GM04503 (cell line): ENCODE measurements around the gene SERP1.
"Not testable (repeated sequence)": the region's sequence is repeated elsewhere in the genome, so short reads cannot be mapped to it uniquely, and the experiment has no call there.

Experiments
- DNase-seq: peaks from one replicate; pipeline ENCODE4 v3.0.0-alpha.2; 2012; ENCODE audit warnings: low read depth

The SERP1 gene

DNA sequence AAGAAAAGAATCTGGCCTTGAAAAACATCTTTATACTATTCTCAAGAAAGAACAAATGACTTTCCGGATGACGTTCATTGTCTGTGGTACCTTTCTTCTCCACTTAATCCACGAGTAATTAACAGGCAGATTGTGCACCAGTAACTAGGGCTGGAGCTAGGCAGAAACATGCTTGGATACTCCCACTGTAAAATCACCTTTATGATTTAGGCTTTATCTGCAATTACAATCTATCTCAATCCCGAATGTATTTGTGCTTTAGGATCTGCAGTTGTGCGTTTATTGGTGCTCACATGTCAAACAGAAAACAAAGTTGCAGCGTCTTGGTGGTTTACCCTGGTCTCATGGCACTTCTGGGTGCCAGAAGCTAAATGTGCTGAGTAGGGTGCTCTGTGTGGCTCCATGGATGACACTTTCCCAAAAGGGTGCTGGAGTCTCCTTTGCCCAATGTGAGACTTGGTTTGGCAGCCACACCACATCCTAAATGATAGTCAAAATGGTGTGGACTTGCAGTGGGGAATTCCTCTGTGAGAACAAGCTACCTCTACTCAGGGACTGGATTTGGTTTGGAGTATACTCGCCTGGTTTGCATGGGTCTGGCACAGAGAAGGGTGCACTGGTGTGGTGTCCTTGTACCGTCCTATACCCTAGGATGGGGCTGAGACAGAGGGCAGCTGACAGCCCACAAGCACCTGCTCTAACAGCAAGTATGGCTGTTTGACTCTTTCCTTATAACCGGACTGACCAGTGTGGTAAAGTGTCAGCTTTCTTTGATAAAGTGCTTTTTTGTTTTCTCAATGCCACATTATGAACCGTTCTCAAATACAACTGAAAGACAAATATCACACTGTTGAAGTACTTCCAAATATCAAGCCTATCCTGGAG lies 7.7 kb downstream of the SERP1 start:
- DNase-seq, result no peak

DNA sequence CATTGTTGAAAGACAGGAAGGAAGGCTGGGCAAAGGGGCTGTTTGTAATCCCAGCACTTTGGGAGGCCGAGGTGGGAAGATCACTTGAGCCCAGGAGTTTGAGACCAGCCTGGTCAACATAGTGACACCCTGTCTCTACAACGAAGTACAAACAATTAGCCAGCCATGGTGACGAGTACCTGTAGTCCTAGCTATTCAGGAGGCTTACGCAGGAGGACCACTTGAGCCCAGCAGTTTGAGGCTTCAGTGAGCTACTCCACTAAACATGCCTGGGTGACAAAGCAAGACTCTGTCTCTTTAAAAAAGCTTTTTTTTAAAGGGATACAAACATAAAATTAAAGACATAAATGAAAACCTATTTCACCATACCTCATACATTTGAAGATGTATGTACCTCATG lies 11.1 kb downstream of the SERP1 start:
- no peak for DNase-seq

DNA sequence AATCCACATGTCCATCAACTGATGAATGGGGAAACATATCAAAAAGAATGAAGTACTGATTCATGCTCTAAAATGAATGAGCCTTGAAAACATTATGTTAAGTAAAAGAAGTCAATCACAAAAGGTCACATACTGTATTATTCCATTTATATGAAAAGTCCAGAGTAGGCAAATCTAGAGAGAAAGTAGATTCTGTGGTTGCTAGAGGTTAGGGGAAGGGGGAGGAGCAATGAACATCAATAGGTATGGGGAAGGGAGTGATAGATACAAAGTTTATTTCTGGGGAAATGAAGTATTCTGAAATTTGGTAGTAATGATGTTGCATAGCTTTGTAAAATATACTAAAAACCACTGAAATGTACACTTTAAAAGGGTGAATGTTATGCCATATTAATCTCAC lies 14.5 kb downstream of the SERP1 start:
- no peak for DNase-seq

DNA sequence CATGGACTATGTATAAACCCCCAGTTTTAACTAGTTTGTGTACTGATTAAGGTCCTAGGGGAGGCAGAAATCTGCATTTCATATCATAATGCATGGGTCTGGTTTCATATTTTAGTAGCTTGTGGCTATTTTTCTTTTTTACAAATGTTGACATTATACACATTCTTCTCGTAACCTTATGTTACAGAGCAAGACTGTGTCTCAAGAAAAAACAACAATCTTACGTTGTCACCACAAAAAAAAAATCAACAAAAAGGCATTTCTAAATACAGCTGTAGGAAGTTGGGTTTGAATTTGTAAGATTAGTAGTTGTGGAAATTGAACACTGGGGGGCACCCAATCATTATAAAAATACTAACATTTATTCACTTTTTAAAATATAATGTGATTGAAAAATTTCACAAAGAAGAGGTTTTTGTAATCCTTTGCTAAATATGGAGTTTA lies 17.9 kb downstream of the SERP1 start:
- no peak for DNase-seq

DNA sequence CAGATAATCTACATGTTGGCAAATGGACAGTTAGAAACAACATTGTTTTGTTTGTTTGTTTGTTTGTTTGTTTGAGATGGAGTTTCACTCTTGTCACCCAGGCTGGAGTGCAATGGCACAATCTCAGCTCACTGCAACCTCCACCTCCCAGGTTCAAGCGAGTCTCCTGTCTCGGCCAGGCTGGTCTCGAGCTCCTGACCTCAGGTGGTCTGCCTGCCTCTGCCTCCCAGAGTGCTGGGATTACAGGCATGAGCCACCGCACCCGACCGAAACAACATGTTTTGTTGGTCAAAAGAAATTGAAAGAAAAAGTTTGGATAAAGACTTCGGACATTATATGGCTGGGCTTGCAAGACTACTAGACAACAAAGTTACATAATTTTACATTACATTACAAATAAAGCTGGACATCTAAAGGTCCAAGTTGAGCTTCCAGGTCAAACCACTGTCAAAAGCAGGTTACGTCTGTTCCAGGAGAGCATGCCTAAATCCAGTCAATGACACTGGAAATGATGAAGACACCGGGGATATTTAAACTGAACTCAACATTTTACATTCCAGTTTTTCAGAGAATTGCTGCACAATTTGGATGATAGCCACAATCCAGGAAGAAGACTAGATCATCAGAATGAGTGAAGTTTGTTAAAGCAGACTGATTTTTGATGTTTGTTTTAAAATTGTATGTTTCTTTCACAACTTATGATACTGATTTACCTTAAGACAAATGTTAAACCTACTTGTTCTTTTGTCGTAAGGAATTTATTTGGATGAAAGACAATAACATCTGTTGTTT lies 18.6 kb downstream of the SERP1 start:
- no peak for DNase-seq

DNA sequence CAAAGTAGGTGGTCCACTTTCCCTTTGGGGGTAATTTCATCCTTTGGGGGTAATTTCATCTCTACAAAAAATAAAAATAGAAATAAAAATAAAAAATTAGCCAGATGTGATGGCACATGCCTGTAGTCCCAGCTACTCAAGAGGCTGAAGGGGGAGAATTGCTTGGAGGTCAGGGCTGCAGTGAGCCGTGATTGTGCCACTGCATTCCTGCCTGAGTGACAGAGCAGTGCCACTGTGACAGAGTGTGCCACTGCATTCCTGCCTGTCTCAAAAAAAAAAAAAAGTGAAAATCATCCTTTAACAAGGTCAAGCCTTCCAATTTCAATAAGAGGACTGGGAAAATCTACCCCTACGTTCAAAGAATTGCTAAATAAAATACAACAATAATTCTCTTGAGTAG lies 22.8 kb downstream of the SERP1 start:
- no peak for DNase-seq

DNA sequence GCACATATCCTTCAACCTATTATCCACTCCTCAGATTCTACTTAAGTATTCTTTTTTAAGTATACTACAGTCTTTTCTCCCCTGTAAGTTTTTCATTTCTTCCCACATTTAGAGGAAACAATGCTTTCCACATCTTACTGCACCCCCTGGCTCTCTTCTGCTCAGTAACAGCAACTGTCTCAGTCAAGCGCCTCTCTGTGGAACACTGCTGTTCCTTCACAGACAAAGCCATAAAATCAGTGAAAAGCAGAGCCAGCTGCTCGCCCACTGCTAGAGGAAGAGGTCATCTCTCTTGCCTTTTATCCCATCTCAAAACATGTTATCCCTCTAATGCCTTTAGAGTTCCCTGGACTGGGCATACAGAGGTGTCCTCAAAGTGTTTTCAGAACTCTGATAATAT lies 24.8 kb downstream of the SERP1 start:
- DNase-seq, result no peak

DNA sequence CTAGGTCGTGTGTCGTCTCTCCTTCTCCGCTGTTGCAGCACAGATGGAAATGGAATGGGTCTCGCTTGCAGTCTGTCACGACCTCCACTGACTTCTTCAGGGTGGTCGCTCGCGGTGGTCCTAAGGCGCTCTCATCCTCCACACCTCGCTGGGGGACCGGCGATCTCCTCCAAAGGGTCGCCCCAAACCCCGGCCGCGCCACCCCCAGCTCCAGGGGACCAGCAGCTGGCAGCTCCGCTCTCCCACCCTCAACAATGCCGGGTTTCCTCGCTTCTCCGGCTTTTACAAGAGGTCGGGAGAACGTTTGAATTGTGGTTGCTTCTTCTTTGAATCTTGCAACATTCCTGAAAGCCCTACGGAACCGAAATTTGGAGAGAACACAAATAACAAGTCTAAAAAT lies 25.9 kb downstream of the SERP1 start:
- DNase-seq, result no peak

DNA sequence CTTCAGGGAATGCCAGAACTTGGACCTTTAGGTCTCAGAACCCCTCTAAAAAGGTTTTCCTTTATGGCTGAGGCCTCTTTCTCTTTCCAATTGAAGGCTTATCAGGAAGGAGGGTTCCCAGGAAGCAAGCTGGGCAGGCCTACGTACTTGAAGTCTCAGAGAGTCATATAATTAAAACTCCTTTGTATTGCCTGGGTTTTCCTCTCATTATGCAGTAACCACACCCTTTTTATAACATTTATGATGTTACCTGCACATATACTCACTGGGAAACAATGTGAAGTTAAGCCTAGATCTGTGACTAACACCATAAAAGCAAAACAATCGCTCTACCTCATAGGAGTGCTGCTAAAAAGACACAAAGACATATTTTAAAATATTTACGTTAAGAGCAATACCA lies 27.3 kb downstream of the SERP1 start:
- DNase-seq, result no peak

DNA sequence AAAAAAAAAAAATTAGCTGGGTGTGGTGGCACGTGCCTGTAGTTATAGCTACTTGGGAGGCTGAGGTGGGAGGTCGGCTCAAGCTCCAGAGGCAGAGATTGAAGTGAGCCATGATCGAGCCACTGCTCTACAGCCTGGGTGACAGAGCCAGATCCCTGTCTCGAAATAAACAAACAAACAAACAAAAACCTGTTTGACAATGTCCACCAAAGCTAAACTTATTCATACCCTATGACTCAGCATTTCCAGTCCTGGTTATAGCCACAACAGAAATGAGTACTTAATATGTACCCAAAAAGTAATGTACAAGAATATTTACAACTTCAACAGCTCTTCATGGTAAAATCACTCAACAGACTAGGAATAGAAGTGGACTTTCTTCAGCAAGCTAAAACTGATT lies 31.1 kb downstream of the SERP1 start:
- DNase-seq, result no peak

DNA sequence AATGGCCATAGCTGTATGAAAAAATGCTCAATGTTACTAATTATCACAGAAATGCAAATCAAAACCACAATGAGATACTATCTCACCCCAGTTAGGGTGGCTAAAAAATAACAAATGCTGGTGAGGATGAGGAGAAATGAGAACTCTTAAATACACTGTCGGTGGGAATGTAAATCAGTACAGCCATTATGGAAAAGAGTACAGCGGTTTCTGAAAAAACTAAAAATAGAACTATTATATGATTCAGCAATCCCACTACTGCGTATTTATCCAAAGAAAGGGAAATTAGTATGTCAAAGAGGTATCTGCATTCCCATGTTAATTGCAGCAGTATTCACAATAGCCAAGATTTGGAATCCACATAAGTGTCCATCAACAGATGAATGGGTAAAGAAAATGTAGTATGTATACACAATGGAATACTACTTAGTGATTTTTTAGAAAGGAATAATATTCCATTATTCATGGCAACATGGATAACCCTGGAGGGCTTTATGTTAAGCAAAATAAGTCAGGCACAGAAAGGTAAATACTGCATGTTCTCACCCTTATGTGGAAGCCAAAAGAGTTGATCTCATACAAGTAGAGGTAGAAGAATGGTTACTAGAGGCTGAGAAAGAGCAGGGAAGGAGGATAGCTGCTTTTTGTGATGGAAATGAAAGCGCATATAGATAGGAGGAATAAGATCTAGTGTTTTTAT lies 35.0 kb downstream of the SERP1 start:
- no peak for DNase-seq

DNA sequence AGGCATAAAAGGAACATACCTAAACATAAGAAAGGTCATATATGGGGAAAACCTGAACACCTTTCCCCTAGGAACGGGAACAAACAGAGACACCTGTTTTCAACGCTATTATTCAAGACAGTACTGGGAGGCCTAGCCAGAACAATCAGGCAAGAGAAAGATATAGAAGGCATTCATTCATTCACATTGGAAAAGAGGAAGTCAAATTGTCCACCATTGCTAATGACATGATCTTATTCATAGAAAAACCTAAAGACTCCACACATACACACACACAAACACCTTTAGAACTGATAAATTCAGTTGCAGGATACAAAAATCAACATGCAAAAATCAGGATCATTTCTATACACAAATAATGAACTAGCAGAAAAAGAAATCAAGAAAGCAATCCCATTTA lies 36.5 kb downstream of the SERP1 start:
- no peak for DNase-seq

DNA sequence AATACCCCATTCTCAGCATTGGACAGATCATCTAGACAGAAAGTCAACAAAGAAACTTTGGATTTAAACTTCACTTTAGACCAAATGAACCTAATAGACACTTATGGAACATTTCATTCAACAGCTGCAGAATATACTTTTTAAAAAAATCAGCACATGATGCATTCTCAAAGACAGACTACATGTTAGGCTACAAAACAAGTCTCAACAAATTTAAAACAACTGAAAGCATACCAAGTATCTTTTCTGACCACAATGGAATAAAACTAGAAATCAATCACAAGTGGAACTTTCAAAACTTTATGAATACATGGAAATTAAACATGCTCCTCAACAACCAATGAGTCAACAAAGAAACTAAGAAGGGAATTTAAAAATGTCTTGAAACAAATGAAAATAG lies 37.9 kb downstream of the SERP1 start:
- no peak for DNase-seq

DNA sequence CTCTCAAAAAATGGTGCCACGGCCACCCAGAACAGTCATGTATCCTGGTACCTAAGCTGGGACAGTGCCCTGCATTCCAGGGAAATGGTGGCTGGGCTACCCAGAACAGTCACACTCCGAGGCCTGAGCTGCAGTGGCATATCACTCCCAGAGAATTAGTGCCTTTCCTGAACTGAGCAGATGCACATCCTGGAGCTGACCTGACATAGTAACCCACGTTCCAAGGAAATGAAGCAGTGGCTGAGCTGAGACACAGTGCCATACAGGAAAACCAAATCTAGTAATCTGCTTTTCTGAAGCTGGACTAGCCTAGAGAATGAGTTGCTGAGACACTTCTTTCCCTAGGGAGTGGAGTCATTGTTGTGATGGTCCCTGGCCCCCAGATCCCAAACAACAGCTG lies 41.8 kb downstream of the SERP1 start:
- no peak for DNase-seq

DNA sequence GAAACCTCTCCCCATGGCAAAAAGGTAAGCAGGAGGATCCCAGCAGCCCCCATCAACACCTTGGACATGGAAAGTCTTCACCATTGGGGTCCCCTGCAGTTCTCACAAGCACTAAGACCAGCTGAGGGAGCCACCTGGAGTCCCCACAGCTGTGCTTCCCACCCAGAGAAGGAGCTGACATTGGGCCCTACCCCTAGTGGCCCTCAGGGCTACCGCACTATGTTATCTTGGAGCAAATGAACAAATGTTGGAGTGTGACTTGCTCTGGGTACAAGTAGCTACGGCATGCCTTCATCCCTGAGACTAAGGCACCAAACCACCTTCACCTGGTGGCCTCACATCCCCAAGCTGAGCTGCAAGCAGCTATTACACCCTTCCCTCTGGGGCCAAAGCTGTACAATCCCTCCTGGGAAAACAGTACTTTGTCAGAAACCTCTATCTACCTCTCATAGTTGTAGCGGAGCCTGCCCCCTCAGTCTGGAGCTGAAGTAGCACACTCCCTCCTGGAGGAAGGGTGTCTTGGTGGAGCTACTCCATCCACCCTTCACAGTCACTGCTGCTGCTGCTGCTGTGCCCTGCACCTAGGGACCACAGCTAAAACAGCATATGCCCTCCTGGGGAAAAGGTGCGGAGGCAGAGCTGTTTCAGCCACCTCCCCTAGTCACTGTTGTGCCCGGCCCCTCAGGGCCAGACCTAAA lies 42.7 kb downstream of the SERP1 start:
- no peak for DNase-seq

DNA sequence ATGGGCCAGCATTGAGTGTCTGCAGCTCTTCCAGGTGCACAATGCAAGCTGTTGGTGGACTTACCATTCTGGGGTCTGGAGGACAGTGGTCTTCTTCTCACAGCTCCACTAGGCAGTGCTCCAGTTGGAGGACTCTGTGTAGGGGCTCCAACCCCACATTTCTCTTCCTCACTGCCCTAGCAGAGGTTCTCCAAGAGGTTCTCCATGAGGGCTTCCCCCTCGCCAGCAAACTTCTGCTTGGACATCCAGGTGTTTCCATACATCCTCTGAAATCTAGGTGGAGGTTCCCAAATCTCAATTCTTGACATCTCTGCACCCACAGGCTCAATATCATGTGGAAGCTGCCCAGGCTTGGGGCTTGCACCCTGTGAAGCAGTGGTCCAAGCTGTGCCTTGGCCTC lies 45.3 kb downstream of the SERP1 start:
- not testable (repeated sequence) for DNase-seq

DNA sequence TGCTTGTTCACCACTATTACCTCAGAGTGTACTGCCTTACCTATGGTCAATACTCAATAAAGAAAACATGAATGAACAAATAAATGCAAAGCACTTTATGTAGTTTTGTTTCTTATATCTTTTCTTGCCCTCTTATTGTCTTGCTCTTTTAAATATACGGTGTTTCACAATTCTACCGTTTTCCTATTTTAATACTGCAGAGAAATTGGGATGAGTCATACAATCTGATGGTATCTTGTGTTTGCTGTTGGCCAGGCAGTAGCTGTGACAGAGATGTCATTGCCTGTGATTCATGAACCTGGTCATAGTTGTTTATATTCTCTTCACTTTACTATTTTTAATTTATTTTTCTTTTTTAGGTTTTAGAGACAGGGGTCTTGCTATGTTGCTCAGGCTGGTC lies 48.3 kb downstream of the SERP1 start:
- peak; percentile 6 for DNase-seq

DNA sequence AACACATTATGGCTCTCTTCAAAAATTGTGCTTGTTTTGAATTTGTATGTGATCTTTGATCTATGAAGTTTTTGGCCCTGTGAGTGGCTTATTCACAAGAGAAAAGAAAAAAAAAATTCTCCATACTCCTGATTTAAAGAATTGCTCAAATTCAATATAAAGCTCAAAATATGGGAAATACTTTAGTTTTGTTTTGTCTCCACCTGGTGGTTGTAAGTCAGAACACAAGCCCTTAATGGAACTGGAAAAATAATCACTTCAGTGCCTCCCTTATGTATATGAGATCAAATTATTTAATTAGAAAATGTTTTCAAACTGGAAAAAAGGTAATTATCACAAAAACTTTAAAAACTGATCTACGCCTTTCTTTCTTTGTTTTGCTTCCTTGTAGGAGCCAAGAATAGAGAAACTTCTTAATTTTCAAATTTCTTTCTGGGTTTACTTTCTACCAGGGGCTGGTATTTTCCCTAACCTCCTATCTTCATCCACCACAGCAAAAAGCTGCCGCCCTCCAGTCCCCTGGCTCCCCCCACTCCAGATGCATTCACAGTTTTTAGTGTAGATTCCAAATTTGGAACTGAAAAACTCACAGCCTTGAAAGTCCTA lies 50.6 kb downstream of the SERP1 start:
- DNase-seq, result peak; percentile 8

DNA sequence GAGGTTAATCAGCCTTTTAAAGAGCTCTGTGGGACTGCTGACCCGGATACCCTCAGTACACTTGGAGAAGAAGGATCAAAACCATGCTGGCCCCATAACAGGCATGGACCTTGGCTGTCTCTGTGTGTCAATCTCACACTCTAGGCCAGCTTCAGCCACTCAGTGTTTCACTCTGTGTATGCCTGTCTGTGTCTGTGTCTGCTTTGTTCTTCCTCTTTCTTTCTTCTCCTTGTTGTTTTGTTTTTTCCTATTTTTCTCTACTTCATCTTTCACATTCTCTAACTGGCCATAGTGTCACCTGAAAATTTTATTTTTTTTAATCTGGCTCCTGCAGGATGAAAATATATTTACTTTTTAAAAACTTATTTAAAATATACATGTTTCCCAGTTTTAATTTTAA lies 51.1 kb downstream of the SERP1 start:
- no peak for DNase-seq

DNA sequence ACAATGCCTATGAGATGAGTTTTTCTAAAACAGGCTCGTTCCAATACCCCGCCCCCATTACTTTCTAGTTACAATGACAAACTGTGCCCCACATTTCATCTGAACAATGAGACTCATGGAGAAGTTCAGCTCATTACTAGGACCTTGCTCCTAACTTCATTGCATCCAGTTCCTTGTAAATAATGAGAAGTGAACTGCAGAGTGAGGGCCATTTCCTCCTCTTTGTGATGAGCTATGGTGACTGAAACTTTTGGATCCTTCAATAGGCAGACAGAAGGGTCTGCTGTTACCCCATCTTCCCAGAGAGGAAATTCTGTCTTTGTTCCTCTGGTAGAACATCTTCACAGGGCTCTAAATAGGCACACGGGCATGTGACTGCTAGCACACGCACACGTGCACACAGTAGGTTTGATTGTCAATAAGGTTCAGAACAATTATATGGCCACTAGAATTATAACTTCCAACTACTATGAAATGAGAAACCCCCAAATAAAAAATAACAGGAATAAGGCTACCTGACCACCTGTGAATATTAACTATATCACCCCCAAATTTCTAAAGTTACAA lies 51.8 kb downstream of the SERP1 start:
- DNase-seq, result no peak
